Measurements from ENCODE around the gene CEND1. TPM values are rescaled to one million over a fixed set of nuclear protein-coding genes. Genes with fewer than 3 reads are reported as not detected.

CEND1 gene
- polyA plus RNA-seq, 1 of the 3 experiments (the other 2 are of a cell fraction), result 3.6 TPM

GRCh38 chr11:798093-798713, 8.3 kb upstream of the CEND1 start, which contains the start of gene SLC25A22:
Gene SLC25A22 (minus strand): TSS chr11:798281. CDS start chr11:795006, 3,275 bp downstream.
- Histone ChIP-seq H3K27ac (ENCODE audit: low read depth in 2 of 2, low read length in 1 of 2) (peak within 1 kb of the TSS; percentile 93), H3K9ac (peak within 1 kb of the TSS; percentile 87), H4K20me1 (ENCODE audit: insufficient read depth) (no peaks in the 10 kb centered on the region), H3K4me1 (ENCODE audit: control insufficient read depth in 1 of 2, insufficient read depth in 2 of 2, low read depth in 1 of 2, low read length in 1 of 2) (peaks cover 8 to 40% of the 10 kb centered on the region in 2 experiments; a peak in 2 of 4 replicates), H3K4me2 (peak within 1 kb of the TSS; percentile 100), H3K9me3 (no peaks in the 10 kb centered on the region), H2AFZ (ENCODE audit: low read depth) (no peak within 1 kb of the TSS; the same call in 1 of the 2 replicates), H3K9me2 (no peaks in the 10 kb centered on the region), H3F3A (replicated peaks; ENCODE audit: insufficient read depth) (peaks cover 14% of the 10 kb centered on the region), H3K27me3 (ENCODE audit: insufficient read depth) (no peaks in the 10 kb centered on the region), H3K4me3 (ENCODE audit: low read depth in 2 of 2, low read length in 1 of 2) (peak within 1 kb of the TSS; percentile 90 to 92), H3K79me2 (ENCODE audit: insufficient read depth) (peaks cover 24% of the 10 kb centered on the region), H3K36me3 (replicated peaks in 1 of 2; ENCODE audit: control insufficient read depth in 1 of 2, insufficient read depth in 2 of 2, low read length in 1 of 2) (peaks cover 0 to 50% of the 10 kb centered on the region in 2 experiments)
- DNase-seq, result peak; percentile 98
- ChIA-PET CTCF (interaction anchor here (0.7 to 6.3 kb wide), 5 partner anchors 11 to 23 kb away, joined by 3 to 43 read pairs (median 4); no protein-coding TSS in a partner anchor), POLR2A (interaction anchor here (2.2 kb wide), 1 partner anchor 11 kb away, joined by 14 read pairs; the partner anchor contains the start of gene RPLP2)
- 68% methylated on average over 4 of the region's 69 CpGs for WGBS (ENCODE audit: low lambda C conversion rate)
- no peak for TF ChIP-seq YY1 (IDR thresholded peaks at IDR 0.05; ENCODE audit: low read depth)
- TF ChIP-seq REST (IDR thresholded peaks at IDR 0.05; ENCODE audit: low read depth, low read length), result no peak
- no peak for TF ChIP-seq GABPA (IDR thresholded peaks at IDR 0.05; ENCODE audit: low read depth)
- no peak for TF ChIP-seq ZBTB33 (IDR thresholded peaks at IDR 0.05; ENCODE audit: borderline replicate concordance, low read depth)
- no peak for TF ChIP-seq NRF1 (IDR thresholded peaks at IDR 0.05; ENCODE audit: low read depth, low read length)
- no peak for TF ChIP-seq FOXJ3 (CRISPR knock-in tag; IDR thresholded peaks at IDR 0.05)
- no peak for TF ChIP-seq ELF1 (IDR thresholded peaks at IDR 0.05)
- no peak for TF ChIP-seq CHD2 (IDR thresholded peaks at IDR 0.05; ENCODE audit: low read length, partially characterized antibody)
- TF ChIP-seq RAD21 (IDR thresholded peaks at IDR 0.05; ENCODE audit: low read length), result peak; percentile 49
- TF ChIP-seq CTCF (IDR thresholded peaks at IDR 0.05), result peak; percentile 61
- no peak for TF ChIP-seq USF1 (IDR thresholded peaks at IDR 0.05; ENCODE audit: borderline replicate concordance, low read depth)
- no peak for TF ChIP-seq USF2 (IDR thresholded peaks at IDR 0.05; ENCODE audit: borderline replicate concordance, low read depth, low read length)
- no peak for TF ChIP-seq TEAD4 (IDR thresholded peaks at IDR 0.05; ENCODE audit: borderline replicate concordance, insufficient read depth)
- no peak for TF ChIP-seq GATA2 (CRISPR knock-in tag; IDR thresholded peaks at IDR 0.05)
- no peak for TF ChIP-seq EZH2phosphoT487 (IDR thresholded peaks at IDR 0.05; ENCODE audit: borderline replicate concordance, low read depth)
- TF ChIP-seq PBX3 (IDR thresholded peaks at IDR 0.05), result no peak
- TF ChIP-seq RXRA (IDR thresholded peaks at IDR 0.05; ENCODE audit: borderline replicate concordance, low read depth), result no peak
- TF ChIP-seq RCOR1 (IDR thresholded peaks at IDR 0.05; ENCODE audit: low read length), result no peak
- TF ChIP-seq FOSL2 (IDR thresholded peaks at IDR 0.05; ENCODE audit: borderline replicate concordance, low read depth), result no peak
- peak; percentile 14 for TF ChIP-seq MXI1 (IDR thresholded peaks at IDR 0.05; ENCODE audit: low read depth, low read length)
- TF ChIP-seq MEF2A (IDR thresholded peaks at IDR 0.05; ENCODE audit: borderline replicate concordance, low read depth), result no peak
- no peak for TF ChIP-seq TCF12 (IDR thresholded peaks at IDR 0.05)
- TF ChIP-seq RFX5 (IDR thresholded peaks at IDR 0.05; ENCODE audit: low read length), result no peak
